Uterus (tissue), 2 donors: ENCODE measurements around the gene JADE2.

Source experiments
- POLR2A ChIP-seq, 2 donors: fragments of 450-650 bp; IDR thresholded peaks; one replicate each; pipeline ENCODE4 v1.6.1; 2016; ENCODE audit warnings: antibody characterized with exemption in 2 of 2, mild to moderate bottlenecking in 1 of 2, moderate library complexity in 1 of 2
- TF ChIP-seq, protein P1 (sequence below), 4 experiments: fragments of 200-600 bp in 2 of 4; fragments of 450-650 bp in 2 of 4; sonication (generic) in 2 of 4; IDR thresholded peaks; one replicate each; pipeline ENCODE4 v1.5.1; 2016 to 2019; ENCODE audit warnings: antibody characterized with exemption in 4 of 4, mild to moderate bottlenecking in 2 of 4, moderate library complexity in 1 of 4

DNA sequence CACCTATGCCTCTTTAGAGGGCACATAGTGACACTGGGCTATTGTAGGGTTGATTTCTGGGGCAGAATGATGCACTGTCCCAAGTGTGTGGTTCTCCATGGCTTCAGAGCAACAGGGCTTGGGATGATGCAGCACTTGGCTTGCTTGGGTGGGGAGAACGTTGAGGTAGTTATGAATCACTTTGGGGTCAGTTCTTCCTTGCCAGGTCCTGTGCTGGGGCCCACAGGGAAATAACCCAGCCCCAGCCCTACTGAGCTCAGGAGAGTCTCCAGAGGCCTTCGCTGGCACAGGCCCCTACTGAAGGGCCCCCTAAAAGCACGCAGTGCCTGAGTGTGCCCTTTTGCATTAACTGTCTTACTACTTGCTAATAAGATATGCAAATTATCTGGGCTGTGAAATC, 24.2 kb downstream of the JADE2 start:
- TF ChIP-seq POLR2A (IDR thresholded peaks at IDR 0.05) = no peak
- TF ChIP-seq, protein P1, sequence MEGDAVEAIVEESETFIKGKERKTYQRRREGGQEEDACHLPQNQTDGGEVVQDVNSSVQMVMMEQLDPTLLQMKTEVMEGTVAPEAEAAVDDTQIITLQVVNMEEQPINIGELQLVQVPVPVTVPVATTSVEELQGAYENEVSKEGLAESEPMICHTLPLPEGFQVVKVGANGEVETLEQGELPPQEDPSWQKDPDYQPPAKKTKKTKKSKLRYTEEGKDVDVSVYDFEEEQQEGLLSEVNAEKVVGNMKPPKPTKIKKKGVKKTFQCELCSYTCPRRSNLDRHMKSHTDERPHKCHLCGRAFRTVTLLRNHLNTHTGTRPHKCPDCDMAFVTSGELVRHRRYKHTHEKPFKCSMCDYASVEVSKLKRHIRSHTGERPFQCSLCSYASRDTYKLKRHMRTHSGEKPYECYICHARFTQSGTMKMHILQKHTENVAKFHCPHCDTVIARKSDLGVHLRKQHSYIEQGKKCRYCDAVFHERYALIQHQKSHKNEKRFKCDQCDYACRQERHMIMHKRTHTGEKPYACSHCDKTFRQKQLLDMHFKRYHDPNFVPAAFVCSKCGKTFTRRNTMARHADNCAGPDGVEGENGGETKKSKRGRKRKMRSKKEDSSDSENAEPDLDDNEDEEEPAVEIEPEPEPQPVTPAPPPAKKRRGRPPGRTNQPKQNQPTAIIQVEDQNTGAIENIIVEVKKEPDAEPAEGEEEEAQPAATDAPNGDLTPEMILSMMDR (IDR thresholded peaks at IDR 0.05) = no peak
